Upper lobe of right lung (tissue), 1 donor: ENCODE results near the gene TUBD1. TPM values are rescaled to one million over a fixed set of nuclear protein-coding genes. Genes with fewer than 3 reads are reported as not detected.

ENCODE experiments used
- ATAC-seq: fragments of 200-7000 bp; cut with Tn5 transposase; one replicate; pipeline ENCODE4 v1.9.1; 2020; ENCODE audit warnings: mild to moderate bottlenecking, moderate library complexity
- DNase-seq: peaks from one replicate; pipeline ENCODE4 v3.0.0-alpha.2; 2020
- H3K27ac ChIP-seq: fragments of 200-600 bp; one replicate; pipeline ENCODE4 v1.8.0; 2022
- H3K27me3 ChIP-seq: fragments of 200-600 bp; one replicate; pipeline ENCODE4 v1.8.0; 2022; ENCODE audit warnings: mild to moderate bottlenecking
- H3K36me3 ChIP-seq: fragments of 200-600 bp; one replicate; pipeline ENCODE4 v1.8.0; 2022
- H3K4me1 ChIP-seq: fragments of 200-600 bp; one replicate; pipeline ENCODE4 v1.8.0; 2022
- H3K4me3 ChIP-seq: fragments of 200-600 bp; one replicate; pipeline ENCODE4 v1.8.0; 2022; ENCODE audit warnings: mild to moderate bottlenecking
- H3K9me3 ChIP-seq: fragments of 200-600 bp; one replicate; pipeline ENCODE4 v1.8.0; 2022
- CTCF ChIP-seq: fragments of 200-600 bp; IDR thresholded peaks from one replicate; pipeline ENCODE4 v1.8.0; 2022; ENCODE audit warnings: antibody characterized with exemption
- intact Hi-C: fragments of 100-400 bp; cut with DNase I; formaldehyde crosslinking; loops from one replicate; pipeline ENCODE4 v1.11.0; 2022
- total RNA-seq: library from RNA; stranded (reverse); fragmentation: NEBNext Ultra II Directional; extraction: Animal tissue kit (Norgen Biotek cat#: 25700); gene quantifications from one replicate; pipeline ENCODE4 v1.2.1, GENCODE V29; 2021
- donor health status: DM: no; HTN: yes; CAD: no; lungs with severe emphysema.

TUBD1 gene
- total RNA-seq, 1 donor from 2014 or later, result 15.3 TPM

GRCh38 chr17:59827721-59828477, 64.8 kb downstream of the TUBD1 start:
- ATAC-seq, result no peak
- H3K27ac ChIP-seq, result peak overlapping the region; percentile 62
- intact Hi-C loops, result no loop called here
- peaks cover 3% of the 10 kb centered on the region for H3K36me3 ChIP-seq
- H3K9me3 ChIP-seq, result no peaks in the 10 kb centered on the region
- H3K4me1 ChIP-seq, result peaks cover 51% of the 10 kb centered on the region
- TF ChIP-seq CTCF, result no peak
- DNase-seq, result no peak
- no peaks in the 10 kb centered on the region for H3K27me3 ChIP-seq
- H3K4me3 ChIP-seq, result no peak overlapping the region

DNA sequence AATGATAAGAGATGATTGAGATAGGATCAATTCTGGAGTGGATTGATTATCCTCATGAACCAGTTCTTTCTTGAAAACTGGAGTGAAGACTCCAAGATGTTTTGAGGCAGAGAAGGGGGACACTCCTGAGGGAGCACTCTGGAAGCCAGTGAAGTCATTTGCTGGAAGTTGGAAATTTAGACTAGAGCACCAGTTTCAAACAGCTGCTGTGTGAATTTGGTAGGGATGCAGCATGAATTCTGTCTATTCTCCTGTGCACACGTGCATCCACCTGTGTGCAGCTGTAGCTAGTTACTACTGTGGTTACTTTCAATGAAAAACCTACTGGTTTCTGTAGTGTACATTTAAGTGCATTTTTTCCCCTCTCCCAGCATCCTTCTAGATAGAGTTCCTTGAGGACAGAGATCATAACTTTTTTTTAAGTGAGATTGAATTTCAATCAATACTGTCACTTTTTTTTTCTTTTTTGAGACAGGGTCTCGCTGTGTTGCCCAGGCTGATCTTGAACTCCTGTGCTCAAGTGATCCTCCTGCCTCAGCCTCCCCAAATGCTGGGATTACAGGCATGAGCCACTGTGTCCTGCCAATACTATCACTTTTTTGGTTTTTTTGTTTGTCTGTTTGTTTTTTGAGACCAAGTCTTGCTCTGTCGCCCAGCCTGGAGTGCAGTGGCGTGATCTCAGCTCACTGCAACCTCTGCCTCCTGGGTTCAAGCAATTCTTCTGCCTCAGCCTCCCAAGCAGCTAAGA, 65.9 kb downstream of the TUBD1 start:
- no peak for DNase-seq
- no peak for TF ChIP-seq CTCF
- Histone ChIP-seq H3K27me3 (no peaks in the 10 kb centered on the region), H3K27ac (no peak overlapping the region), H3K36me3 (peaks cover 10% of the 10 kb centered on the region), H3K9me3 (no peaks in the 10 kb centered on the region), H3K4me3 (no peak overlapping the region), H3K4me1 (peaks cover 51% of the 10 kb centered on the region)
- ATAC-seq, result no peak
- intact Hi-C loops, result no loop called here

GRCh38 chr17:59825533-59826322, 67.0 kb downstream of the TUBD1 start:
- no peak for TF ChIP-seq CTCF
- intact Hi-C loops, result no loop called here

GRCh38 chr17:59815965-59816364, 76.8 kb downstream of the TUBD1 start:
- ATAC-seq, result no peak
- Histone ChIP-seq H3K4me1 (peaks cover 4% of the 10 kb centered on the region), H3K4me3 (no peak overlapping the region), H3K27ac (no peak overlapping the region), H3K36me3 (peaks cover 15% of the 10 kb centered on the region), H3K27me3 (no peaks in the 10 kb centered on the region), H3K9me3 (no peaks in the 10 kb centered on the region)
- no peak for DNase-seq
- TF ChIP-seq CTCF, result no peak
- intact Hi-C loops, result no loop called here

More at GRCh38 chr17:59825533-59826322, 67.0 kb downstream of the TUBD1 start:
- no peaks in the 10 kb centered on the region for H3K27me3 ChIP-seq
- peak overlapping the region; percentile 45 for H3K27ac ChIP-seq
- no peak for DNase-seq
- H3K4me3 ChIP-seq, result no peak overlapping the region
- peaks cover 47% of the 10 kb centered on the region for H3K4me1 ChIP-seq
- peaks cover 14% of the 10 kb centered on the region for H3K36me3 ChIP-seq
- H3K9me3 ChIP-seq, result no peaks in the 10 kb centered on the region
- peak; percentile 19 for ATAC-seq

GRCh38 chr17:59814685-59815084, 78.1 kb downstream of the TUBD1 start:
- TF ChIP-seq CTCF, result no peak
- DNase-seq (no peak), ATAC-seq (no peak)
- Histone ChIP-seq H3K9me3 (no peaks in the 10 kb centered on the region), H3K27me3 (no peaks in the 10 kb centered on the region), H3K27ac (no peak overlapping the region), H3K4me1 (peaks cover 4% of the 10 kb centered on the region), H3K4me3 (no peak overlapping the region), H3K36me3 (peaks cover 23% of the 10 kb centered on the region)
- intact Hi-C loops, result no loop called here
